CD4-positive, alpha-beta T cell (primary cell): ENCODE results near the gene HMCN1. TPM values are rescaled to one million over a fixed set of nuclear protein-coding genes. Genes with fewer than 3 reads are reported as not detected.

Experiments used
- ATAC-seq: fragments of 200-7000 bp; cut with Tn5 transposase; one replicate; pipeline ENCODE4 v1.10.0; 2022; ENCODE audit warnings: mild to moderate bottlenecking; ENCODE audit not compliant: poor library complexity
- CTCF ChIA-PET: fragments of 350-600 bp; sonication (Branson Sonifier 250); formaldehyde crosslinking; loops from one replicate; lab custom pipeline; 2021; ENCODE audit warnings: antibody characterized with exemption, inconsistent platforms; lab: Charles Lee
- POLR2A ChIA-PET: fragments of 350-600 bp; sonication (Branson Sonifier 250); formaldehyde crosslinking; loops from one replicate; lab custom pipeline; 2021; ENCODE audit warnings: antibody characterized with exemption, inconsistent platforms; lab: Charles Lee
- DNase-seq, 14 experiments: peaks; one replicate each; pipeline ENCODE4 v3.0.0-alpha.2; 2013 to 2020; ENCODE audit warnings: mixed read lengths in 2 of 14
- H3K27ac ChIP-seq, 2 donors: one replicate each; pipeline versions ENCODE4 v1.5.1 to v1.7.0; 2013; ENCODE audit warnings: low read length in 2 of 2, low read depth in 1 of 2, mild to moderate bottlenecking in 1 of 2
- H3K27me3 ChIP-seq, 2 experiments: 1 replicate in 1 of 2; 2 replicates in 1 of 2; pipeline versions ENCODE4 v1.6.1 to v1.7.0; 2013; ENCODE audit warnings: low read length in 2 of 2, control low read depth in 1 of 2, mild to moderate bottlenecking in 1 of 2, moderate library complexity in 1 of 2; ENCODE audit not compliant: insufficient read depth in 2 of 2, control insufficient read depth in 1 of 2
- H3K36me3 ChIP-seq: one replicate; pipeline ENCODE4 v1.6.1; 2013; ENCODE audit warnings: low read length, control low read depth; ENCODE audit not compliant: insufficient read depth
- H3K4me1 ChIP-seq: one replicate; pipeline ENCODE4 v1.6.1; 2013; ENCODE audit warnings: low read length, control low read depth; ENCODE audit not compliant: insufficient read depth
- H3K4me3 ChIP-seq: one replicate; pipeline ENCODE4 v1.5.1; 2013; ENCODE audit warnings: mild to moderate bottlenecking, low read length, moderate library complexity
- H3K9me3 ChIP-seq, 2 experiments: 1 replicate in 1 of 2; 2 replicates in 1 of 2; pipeline versions ENCODE4 v1.6.1 to v1.7.0; 2013; ENCODE audit warnings: low read length in 2 of 2, mild to moderate bottlenecking in 2 of 2, control low read depth in 1 of 2, moderate library complexity in 1 of 2; ENCODE audit not compliant: control insufficient read depth in 1 of 2, insufficient read depth in 1 of 2
- H3K27ac Mint-ChIP-seq: one replicate; pipeline ENCODE4 v1.8.0; 2020; ENCODE audit warnings: mixed read lengths
- H3K27me3 Mint-ChIP-seq: one replicate; pipeline ENCODE4 v1.8.0; 2021; ENCODE audit warnings: mixed read lengths
- H3K36me3 Mint-ChIP-seq: one replicate; pipeline ENCODE4 v1.8.0; 2021; ENCODE audit warnings: low read depth, mixed read lengths
- H3K4me1 Mint-ChIP-seq: one replicate; pipeline ENCODE4 v1.8.0; 2021; ENCODE audit warnings: low read depth, mixed read lengths
- H3K4me3 Mint-ChIP-seq: one replicate; pipeline ENCODE4 v1.8.0; 2020; ENCODE audit warnings: mild to moderate bottlenecking, mixed read lengths
- H3K9me3 Mint-ChIP-seq: one replicate; pipeline ENCODE4 v1.8.0; 2020; ENCODE audit warnings: mixed read lengths
- CTCF ChIP-seq: fragments of 200-600 bp; IDR thresholded peaks from one replicate; pipeline ENCODE4 v1.8.0; 2022; ENCODE audit warnings: antibody characterized with exemption, mild to moderate bottlenecking
- intact Hi-C, 2 experiments: fragments of 100-400 bp; cut with DNase I in 1 of 2; cut with micrococcal nuclease in 1 of 2; formaldehyde crosslinking; loops; one replicate each; pipeline versions ENCODE4 v1.15.1 to v1.9.0; 2023 to 2025; cut with DNase I, micrococcal nuclease
- total RNA-seq, 174 experiments: library from RNA in 2 of 174; stranded (reverse) in 2 of 174; gene quantifications; one replicate each; pipeline ENCODE4 v1.2.3 and lab custom pipeline; 2021 to 2026

The HMCN1 gene
- total RNA-seq, 2 experiments from 2014 or later = 0.14 TPM

DNA sequence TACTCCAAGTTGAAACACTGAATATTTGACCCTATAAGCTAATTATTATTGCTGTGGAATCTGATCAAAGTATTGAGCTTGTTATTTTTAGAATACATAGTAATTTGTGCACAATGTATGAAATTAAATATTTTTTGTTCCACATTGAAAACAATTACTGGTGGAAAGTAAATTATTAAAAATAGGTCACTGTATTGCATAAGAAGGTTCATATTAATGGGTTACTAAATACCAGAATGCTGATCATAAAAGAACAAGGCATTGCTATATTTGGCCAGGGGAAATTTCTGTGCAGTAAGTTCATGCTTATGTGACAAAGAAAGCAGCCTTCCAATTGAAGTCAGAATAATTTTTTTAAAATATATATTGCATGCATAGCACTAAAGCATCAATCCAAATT is 481.4 kb downstream of the HMCN1 start:
- no peak overlapping the region for H3K27ac Mint-ChIP-seq
- no peak overlapping the region for H3K4me3 Mint-ChIP-seq
- DNase-seq = no peak
- intact Hi-C loops = loop anchor here in 1 of 2 experiments (10.0 kb wide), 1 partner anchor 1411 kb away; no protein-coding TSS in a partner anchor
- peaks cover 33% of the 10 kb centered on the region for H3K27me3 Mint-ChIP-seq
- TF ChIP-seq CTCF = no peak
- H3K9me3 ChIP-seq = no peaks in the 10 kb centered on the region
- no peaks in the 10 kb centered on the region for H3K4me1 ChIP-seq
- no peak overlapping the region for H3K4me3 ChIP-seq
- H3K9me3 Mint-ChIP-seq = no peaks in the 10 kb centered on the region
- CTCF ChIA-PET = no interaction called here
- no peaks in the 10 kb centered on the region for H3K36me3 ChIP-seq
- ATAC-seq = no peak
- H3K36me3 Mint-ChIP-seq = no peaks in the 10 kb centered on the region
- H3K27me3 ChIP-seq = no peaks in the 10 kb centered on the region
- POLR2A ChIA-PET = no interaction called here
- no peaks in the 10 kb centered on the region for H3K4me1 Mint-ChIP-seq
- H3K27ac ChIP-seq = no peak overlapping the region

GRCh38 chr1:186218654-186219352 is 484.6 kb downstream of the HMCN1 start:
- DNase-seq (no peak), ATAC-seq (no peak)
- no peak overlapping the region for H3K4me3 Mint-ChIP-seq
- Histone ChIP-seq H3K27me3 (no peaks in the 10 kb centered on the region), H3K4me3 (no peak overlapping the region), H3K9me3 (peaks cover 0 to 4% of the 10 kb centered on the region in 2 experiments), H3K36me3 (no peaks in the 10 kb centered on the region), H3K27ac (no peak overlapping the region), H3K4me1 (no peaks in the 10 kb centered on the region)
- H3K27me3 Mint-ChIP-seq = peaks cover 25% of the 10 kb centered on the region
- intact Hi-C loops = loop anchor here in 1 of 2 experiments (10.0 kb wide), 1 partner anchor 1414 kb away; no protein-coding TSS in a partner anchor
- H3K36me3 Mint-ChIP-seq = no peaks in the 10 kb centered on the region
- TF ChIP-seq CTCF = no peak
- H3K4me1 Mint-ChIP-seq = no peaks in the 10 kb centered on the region
- H3K27ac Mint-ChIP-seq = no peak overlapping the region
- ChIA-PET POLR2A (no interaction called here), CTCF (no interaction called here)
- no peaks in the 10 kb centered on the region for H3K9me3 Mint-ChIP-seq

DNA sequence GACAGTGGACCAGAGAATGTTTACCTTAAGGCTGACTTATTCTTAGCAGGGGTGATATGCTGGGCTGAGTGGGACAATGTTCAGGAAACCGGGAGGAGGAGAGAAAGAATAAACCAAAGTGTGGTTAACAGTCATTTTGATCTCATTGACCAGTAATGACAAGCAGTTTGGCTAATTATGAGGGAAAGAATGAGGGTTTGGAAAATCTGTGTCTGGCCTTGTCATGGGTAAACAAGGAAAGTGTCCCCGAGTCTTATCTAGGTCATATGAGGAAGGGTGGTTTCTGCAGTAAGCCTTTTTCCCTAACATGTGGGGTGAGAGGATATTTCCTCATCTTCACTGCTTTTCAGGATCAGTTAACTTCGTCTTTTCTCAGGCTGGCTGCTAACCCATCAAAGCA is 485.9 kb downstream of the HMCN1 start:
- H3K4me3 Mint-ChIP-seq = no peak overlapping the region
- intact Hi-C loops = no loop called here
- no peaks in the 10 kb centered on the region for H3K4me1 Mint-ChIP-seq
- Histone ChIP-seq H3K9me3 (peaks cover 0 to 4% of the 10 kb centered on the region in 2 experiments), H3K36me3 (no peaks in the 10 kb centered on the region), H3K27ac (no peak overlapping the region), H3K4me1 (no peaks in the 10 kb centered on the region), H3K27me3 (no peaks in the 10 kb centered on the region), H3K4me3 (no peak overlapping the region)
- ATAC-seq = no peak
- H3K9me3 Mint-ChIP-seq = no peaks in the 10 kb centered on the region
- CTCF ChIA-PET = no interaction called here
- TF ChIP-seq CTCF = no peak
- POLR2A ChIA-PET = no interaction called here
- H3K36me3 Mint-ChIP-seq = no peaks in the 10 kb centered on the region
- no peak overlapping the region for H3K27ac Mint-ChIP-seq
- no peak for DNase-seq
- H3K27me3 Mint-ChIP-seq = peaks cover 16% of the 10 kb centered on the region
